NOMO-1 treated with dmso at 0.1 percent for 144 hours (cell line): ENCODE data around the gene DENND2A.
"Not testable (repeated sequence)": the region's sequence is repeated elsewhere in the genome, so short reads cannot be mapped to it uniquely, and the experiment has no call there.

Experiments
- DNase-seq: peaks from one replicate; lab custom pipeline; 2025; ENCODE audit not compliant: unreplicated experiment; lab: John Stamatoyannopoulos, UW

The DENND2A gene

DNA sequence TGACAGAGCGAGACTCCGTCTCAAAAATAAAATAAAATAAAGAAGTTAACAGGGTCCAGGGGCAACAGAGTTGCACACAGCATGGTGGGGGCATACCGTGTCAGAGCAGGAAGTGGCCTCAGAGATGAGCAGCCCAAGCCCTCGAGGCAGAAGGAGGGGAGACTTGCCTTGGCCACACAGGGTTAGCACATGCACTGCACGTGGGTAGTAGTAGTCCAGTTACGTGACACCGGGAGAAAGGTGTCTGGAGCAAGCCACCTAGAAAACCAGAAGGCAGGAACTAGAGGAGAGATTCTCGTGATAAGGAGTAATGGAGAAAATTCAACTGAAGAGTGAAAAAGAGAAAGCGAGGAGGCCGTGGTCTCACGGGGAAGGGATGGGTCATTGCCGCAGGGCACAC is 9.8 kb upstream of the DENND2A start:
- no peak for DNase-seq

DNA sequence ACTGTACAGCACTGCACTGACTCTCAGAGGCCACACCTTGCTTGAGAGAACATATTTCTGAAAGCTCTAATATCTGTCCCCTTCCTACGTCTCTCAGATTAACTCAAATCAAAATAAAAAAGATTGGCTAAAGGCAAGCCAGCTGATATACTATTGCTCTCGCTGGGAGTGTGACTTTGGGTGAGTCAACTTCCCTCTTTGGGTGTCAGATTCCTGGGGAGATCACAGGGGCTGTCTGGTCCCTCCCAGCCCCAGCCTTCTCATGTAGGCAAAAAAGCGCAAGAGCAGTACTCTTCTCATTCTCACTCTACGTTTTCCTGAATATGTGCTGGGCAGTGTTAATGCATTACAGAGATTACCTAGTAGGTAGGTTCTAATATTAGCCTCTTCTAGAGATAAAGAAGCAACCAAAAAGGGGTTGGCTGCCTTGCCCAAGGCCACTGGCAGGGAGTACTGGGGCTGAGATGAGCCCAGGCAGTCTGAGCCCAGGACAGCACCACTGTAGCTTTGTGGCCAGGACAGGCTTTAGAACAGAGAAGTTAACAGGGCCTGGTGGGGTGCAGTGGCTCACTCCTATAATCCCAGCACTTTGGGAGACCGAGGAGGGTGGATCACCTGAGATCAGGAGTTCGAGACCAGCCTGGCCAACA is 9.1 kb upstream of the DENND2A start:
- no peak for DNase-seq

DNA sequence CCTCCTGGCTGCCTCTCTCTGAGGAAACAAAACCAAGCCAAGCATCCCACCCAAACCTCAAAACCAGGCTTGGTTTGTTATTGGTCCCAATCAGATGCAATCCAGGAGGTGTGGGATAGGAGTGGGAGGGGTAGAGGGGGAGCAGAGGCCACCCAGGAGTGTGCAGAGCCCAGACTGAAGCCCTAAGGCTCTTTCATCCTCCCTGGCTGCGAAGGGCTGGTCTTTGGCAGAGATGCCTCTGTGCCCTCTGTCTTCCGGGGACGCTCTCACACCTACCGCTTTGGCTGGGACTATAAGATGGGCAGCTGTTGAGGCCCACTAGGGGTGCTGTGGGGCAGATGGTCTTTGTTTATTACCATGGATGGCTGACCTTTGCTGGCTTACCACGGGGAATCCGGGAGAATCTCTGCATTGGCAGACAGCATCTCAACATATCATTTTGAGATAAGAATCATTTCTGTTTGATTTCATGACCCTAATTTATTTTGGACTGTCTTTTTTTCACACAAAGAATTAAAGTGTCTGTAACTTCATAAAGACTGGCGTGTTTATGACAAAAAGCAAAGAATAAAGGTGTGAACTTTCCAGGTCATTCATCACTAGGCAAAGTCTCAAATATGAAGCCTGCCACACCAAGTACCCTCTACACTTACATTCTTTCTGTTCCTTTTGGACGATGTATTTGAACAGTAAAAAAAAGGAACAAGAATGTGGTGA is 6.5 kb upstream of the DENND2A start:
- no peak for DNase-seq

DNA sequence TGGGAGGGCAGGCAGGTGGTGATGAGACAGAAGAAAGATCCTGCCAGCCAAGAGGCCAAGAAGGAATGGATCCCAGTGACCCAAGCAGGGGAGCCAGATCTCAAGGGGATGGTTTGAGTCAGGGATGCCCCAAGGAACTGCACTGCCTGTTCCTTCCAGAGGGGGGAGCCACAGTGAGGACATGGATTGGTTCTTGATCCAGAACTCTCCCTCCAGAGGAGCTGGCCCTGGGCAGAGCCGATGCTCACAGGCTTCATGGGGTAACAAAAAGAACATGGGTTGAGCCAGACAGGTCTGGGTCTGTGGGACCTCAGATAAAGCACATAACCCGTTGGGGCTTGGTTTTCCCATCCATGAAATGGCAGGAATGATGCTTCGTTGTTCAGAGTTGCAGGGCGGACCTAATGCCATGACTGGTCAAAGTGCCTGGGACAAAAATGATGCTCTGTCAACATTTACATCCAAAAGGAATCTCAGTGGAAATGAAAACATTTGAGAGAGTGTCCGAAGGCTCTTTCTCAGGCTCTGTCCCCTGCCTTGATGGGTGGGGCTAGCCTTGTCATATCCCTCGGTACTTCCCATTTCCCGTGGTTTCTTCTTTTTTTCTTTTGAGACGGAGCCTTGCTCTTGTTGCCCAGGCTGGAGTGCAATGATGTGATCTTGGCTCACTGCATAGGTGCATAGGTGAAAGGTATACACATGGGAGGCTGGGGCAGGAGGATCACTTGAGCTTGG is 4.7 kb upstream of the DENND2A start:
- no peak for DNase-seq

DNA sequence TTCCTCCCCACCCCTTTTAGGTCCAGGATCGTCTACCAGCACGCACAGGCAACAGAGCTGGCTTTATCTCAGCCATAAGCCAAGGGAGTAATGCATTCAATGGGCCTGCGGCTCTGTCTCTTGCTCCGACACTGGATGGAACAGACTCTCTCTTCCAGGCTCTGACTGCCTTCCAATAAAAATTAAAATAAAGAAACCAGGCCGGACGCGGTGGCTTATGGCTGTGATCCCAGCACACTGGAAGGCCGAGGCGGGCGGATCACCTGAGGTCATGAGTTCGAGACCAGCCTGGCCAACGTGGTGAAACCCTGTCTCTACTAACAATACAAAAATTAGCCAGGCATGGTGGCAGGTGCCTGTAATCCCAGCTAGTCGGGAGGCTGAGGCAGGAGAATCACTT is 4.1 kb upstream of the DENND2A start:
- not testable (repeated sequence) for DNase-seq

DNA sequence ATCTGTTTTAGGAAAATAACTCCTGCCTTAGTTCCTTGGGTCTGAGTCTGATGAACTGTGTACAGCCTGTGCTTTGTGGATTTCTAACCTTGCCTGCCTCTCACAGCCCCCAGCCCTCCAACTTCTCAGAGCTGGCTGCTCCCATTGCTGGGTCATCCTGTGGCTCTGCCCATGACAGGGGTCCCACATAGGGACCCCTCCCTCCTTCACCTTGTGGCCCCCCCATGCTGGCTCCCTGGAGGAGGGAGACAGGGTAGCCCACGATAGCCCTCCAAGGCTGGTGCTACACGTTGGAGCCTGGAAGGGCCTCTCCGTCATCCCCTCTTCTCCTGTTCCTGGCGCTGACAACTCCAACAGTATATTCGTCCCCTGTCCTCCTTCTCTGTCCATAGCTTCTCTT is 2.8 kb upstream of the DENND2A start:
- DNase-seq = no peak

DNA sequence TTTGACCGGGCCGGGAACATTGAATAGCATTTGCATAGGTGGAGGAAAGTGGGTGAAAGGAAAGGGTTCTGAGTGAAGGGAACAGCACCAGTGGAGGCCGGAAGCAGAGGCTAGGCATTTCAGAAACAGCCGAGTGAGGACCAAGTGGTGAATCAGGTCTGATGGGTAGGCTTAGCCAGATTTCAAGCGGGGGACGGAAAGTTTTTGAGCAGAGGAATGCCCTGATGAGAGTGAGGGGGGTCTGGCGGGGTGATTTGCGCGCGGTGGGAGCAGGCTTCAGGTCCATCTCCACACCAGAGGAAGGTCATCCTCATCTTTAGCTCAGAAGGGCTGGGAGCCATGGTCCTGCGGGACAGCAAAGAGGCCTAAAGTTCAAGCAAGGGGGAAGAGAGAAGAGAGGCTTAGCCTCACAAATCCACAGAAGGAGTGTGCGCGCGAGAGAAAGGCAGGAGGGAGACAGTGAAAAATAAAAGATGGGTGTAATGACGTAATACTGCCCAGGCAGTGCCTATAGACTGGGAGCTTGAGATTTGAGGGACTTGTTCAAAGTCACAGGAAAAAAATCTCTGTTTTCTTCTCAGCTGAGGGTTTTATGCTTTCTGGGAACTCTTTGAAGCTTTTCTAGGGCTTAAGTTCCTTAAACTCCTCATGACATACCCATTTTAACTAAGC is 1.0 kb upstream of the DENND2A start:
- no peak for DNase-seq

DNA sequence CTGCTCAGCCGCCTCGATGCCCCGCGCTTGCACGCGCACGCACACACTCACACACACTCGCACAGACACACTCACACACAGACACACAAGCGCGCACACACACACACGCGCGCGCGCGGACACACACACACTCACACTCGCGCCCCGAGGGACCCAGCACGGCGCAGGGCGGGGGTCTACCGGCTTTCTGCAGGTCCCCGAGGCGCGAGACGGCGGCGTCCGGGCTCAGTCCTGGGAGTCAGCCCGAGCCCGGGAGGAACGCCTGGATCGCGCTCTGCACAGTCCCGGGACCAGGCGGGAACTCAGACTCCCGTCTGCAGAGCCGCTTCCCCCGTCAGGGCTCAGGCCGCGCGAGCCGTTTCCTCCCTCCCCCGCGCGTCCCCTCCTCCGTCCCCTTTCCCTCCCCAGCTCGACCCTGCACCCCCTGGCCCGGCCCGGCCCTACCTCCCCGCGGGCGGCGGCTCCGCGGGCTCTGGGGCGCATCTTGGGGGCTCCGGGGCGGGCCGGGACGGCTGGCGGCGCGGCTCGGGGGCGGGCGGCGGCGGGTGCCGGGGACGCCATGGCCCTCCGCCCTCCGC is 464 bp downstream of the DENND2A start:
- DNase-seq = no peak

DNA sequence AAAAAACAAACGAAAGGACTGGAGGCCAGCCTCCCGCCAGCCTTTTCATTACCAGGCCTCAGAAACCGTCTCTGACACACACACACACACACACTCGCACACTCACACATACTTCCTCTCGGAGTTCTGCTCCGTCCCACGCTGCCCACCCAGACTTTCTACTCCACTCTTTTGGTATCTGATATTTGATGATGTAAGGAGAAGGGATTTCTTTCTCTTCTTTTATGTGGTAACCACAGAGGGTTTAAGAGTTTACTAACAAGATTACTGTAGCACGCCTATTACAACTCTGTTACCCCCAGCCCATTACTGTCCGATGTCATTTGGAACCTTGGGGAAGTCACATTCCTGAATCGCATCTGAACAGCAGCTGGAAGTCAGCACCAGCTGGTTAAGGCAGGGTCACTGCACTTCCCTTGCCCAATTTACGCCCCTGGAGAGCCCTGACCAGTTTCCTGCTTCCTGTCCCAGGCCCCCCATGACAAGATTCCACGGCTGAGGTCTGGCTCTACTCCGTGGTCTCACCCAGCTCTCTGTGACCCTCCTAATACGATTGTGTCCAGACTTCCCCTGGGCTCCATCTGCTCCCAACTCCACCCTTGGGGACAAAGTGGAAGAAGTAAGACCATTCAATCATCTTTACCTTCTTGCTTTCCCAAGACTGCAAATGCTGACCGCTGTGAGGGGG is 1.1 kb downstream of the DENND2A start:
- DNase-seq = no peak

DNA sequence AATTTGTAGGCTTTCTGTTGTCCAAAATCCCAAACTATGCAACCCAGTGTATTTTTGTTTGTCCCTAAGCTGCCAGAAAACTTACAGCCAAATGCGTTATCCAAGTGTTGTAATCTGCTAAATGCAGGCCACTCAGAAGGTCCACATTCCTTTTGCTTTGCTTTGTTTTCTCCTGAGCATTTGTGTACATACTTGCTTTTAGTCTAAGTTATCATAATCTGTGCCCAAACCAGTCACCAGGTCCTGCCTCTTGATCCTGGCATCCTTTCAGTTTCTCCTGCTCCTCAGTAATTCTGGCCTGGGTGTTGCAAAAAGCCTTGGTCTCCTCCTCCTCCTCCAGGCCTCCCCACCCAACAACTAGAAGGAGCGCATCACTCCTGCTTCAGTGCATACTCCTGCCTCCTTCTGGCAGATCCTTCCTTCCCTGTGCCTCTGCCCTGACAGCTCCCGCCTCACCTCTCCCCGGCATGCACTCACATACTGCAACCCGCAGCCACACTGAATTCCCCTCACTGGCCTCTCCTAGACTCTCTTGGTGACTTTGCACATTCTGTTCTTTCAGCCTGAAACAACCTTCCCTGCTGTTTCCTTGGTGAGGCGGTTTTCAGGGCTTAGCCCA is 2.3 kb downstream of the DENND2A start:
- DNase-seq = no peak

DNA sequence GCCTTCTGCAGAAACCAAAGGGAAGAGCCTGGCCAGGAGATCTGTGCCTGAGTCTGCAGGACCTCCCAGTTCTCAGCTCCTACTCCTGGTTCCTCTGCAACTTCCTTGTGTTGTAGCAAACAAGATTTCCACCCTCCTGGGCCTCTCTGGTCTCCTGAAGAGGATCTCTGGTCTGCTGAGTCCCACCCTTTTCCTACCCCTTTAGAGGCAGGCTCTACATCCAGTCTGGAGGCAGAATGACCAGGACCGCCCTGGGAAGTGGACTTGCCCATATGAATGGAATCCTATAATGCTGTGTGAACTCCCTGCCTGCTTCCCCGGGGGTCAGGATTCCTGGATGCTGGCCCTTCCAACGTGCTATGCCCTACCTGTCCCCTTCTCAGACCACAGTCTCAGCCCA is 3.2 kb downstream of the DENND2A start:
- no peak for DNase-seq

DNA sequence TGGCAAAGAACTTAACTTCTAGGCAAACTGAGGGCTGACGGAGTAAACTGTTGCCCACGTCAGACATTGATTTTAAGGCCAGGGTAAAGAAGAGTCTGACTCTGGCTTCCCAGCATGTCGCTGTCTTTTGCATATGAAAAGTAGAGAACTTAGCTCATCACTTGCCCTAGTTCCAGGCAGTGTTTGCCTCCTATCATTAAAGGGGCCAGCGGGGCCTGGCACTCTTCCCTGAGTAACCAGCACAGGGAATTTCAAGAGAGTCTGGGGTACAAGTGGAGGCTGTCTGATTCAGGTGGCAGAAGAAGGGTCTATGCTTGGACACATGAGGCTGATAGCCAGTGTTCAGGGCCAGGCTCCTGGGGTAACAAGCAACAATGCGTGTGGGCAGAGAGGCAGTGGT is 4.8 kb downstream of the DENND2A start:
- DNase-seq = no peak

DNA sequence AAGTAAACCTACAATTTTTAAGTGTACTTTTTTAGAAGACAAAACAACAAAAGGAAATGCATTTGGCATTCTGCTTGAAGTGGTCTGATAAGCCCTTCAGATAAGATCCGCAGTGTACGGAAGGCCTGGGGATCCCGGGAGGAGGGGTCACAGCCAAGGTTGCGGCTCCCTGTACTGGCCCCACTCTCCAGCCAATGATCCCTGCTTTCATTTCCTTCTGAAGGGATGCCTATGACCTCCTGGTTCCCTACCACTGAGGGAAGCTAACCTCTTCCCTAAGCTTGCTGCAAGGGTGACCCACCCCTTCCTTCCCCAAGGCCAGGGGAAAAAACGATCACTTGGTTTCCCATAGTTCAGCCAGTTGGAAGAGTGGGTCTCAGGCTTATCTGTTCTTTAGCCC is 5.3 kb downstream of the DENND2A start:
- DNase-seq = no peak

DNA sequence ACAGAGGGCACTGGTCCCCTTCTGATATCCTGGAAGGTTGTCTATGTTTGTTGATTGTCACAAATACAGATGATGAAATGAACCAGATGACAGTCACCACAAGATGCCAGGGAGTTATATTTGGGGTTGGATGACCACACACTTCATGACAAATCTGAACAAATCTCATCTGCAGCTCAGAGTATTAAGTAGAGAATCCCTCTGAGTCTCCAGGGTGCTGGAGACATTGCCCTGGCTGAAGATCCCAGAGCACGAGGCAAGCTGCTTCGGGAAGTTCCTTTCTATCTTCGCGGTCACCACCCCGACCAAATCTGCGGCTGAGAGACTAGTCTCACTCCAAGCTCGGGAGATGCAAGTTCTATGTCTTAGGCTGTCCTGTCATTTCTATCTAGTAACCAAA is 9.0 kb downstream of the DENND2A start:
- DNase-seq = no peak

DNA sequence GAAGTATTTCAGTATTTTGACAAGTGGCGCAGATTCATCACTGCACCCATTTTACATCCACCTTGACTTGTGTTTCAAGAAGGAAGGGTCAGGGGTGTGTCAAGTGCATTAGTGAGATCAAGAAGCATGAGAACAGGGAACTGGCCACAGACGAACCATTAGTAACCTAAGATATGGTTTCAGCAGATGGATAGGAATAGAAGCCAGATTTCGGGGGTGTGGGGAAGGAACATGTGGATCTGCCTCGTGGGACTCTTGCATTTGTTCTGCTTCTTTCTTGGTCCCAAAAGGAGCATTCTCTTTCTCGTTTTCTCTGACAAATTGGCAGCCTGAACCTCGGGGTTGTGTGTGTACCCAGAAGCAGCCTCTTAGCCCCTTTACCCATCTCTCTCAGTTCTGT is 9.6 kb downstream of the DENND2A start:
- DNase-seq = no peak

DNA sequence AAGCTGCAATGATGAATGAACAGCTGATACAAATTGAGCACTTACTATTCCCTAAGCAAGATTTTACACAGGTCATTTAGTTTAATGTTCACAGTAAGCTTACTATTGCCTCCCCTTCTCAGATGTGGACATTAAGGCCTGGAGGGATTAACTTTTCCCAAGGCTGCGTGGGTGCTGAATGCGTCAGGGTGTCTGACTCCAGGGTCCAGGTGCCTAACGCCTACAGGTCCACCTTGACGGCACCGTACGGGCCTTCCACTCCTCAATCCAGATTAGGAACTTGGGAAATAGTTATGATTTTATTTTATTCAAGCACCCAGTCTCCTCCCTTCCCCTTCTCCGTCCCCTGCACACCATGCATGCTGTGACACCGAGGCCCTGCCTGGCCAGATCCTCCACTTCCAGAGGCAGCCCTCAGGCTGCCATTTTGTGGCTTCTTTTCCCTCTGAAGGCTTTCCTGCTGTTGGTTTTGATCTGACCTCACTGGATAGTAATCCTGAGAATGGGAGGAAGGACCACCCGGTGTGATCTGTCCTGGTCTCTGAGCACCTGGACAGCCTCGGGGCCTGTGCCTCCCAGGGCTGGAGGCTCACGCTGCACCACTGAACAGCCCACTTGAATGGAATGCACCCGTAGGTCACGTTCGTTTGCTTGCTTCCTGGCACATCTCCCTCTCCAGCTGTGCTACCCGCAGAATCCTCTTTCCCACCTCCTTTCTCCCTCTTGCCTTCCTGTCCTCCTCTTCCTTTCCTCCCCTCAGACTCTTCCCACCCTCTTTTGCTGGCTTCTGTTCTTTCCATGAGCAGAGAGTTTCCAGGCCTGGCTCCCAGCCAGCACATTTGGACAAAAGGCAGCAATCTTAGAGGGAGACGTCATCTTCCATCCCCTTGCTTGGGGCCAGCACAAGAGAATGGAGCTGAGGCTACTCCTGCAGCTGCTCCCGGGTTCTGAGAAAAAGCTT is 14.4 kb downstream of the DENND2A start:
- DNase-seq = no peak

DNA sequence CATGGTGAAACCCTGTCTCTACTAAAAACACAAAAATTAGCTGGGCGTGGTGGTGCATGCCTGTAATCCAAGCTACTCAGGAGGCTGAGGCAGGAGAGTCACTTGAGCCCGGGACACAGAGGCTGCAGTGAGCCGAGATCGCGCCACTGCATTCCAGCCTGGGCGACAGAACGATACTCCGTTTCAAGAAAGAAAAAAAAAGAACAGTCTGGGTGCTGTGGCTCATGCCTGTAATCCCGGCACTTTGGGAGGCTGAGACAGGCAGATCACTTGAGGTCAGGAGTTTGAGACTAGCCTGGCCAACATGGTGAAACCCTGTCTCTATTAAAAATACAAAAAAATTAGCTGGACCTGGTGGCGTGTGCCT is 15.4 kb downstream of the DENND2A start:
- not testable (repeated sequence) for DNase-seq

DNA sequence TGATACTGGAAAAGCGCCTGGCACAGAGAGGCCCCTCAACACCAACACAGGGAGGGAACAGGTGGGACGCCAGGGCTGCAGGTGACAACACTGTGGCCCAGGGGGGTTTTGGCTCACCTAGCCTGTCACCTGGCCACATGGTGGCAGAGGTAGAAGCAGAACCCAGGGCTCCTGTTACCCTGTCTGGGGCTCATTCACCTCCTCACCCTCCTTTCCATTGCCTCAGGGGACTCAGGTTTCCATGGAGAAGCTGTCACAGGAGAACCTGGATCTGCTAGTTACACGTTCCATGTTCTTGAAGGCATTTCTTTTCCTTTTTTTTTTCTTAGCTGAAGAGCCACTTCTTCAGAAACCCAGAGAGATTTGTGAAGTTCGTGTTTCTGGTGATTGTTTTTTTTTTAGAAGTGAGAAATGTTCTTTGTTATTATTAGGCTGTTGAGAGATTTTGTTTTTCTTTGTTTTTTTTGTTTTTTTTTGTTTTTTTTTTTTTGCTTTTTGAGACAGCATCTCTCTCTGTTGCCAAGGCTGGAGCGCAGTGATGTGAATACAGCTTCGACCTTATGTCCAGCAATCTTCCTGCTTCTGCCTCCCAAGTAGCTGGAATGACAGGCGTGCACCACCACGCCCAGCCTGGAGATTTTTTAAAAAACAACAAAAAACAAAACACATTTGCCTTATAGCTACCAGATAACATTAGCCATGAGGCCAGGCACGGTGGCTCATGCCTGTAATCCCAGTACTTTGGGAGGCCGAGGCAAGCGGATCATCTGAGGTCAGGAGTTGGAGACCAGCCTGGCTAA is 16.0 kb downstream of the DENND2A start:
- DNase-seq = no peak
